Keratinocyte (primary cell): ENCODE results near the gene CCDC82. TPM values are rescaled to one million over a fixed set of nuclear protein-coding genes. Genes with fewer than 3 reads are reported as not detected.
A peak's percentile ranks its signal among the peaks of the same experiment; 100 is the strongest.

Source experiments
- DNase-seq: peaks from one replicate; pipeline ENCODE4 v3.0.0-alpha.2; 2011; ENCODE audit warnings: low read depth, missing footprints, low spot score
- FAIRE-seq: peaks from 2 replicates; lab custom pipeline; 2011; peaks lifted over from hg19 to GRCh38; lab: Jason Lieb, UNC
- H2AFZ ChIP-seq: 2 replicates; pipeline ENCODE4 v1.6.0; 2012; ENCODE audit warnings: low read length, control low read depth, inconsistent platforms; ENCODE audit not compliant: control insufficient read depth
- H3K27ac ChIP-seq: 2 replicates; pipeline ENCODE4 v1.5.1; 2011; ENCODE audit warnings: low read length; ENCODE audit not compliant: control insufficient read depth, insufficient read depth
- H3K27me3 ChIP-seq: 3 replicates; pipeline ENCODE4 v1.6.0; 2011; ENCODE audit warnings: low read length; ENCODE audit not compliant: control insufficient read depth, insufficient read depth; ENCODE audit errors: extremely low read depth
- H3K36me3 ChIP-seq, 2 experiments: 2 replicates in 1 of 2; 3 replicates in 1 of 2; pipeline ENCODE4 v1.5.1; 2011; ENCODE audit warnings: low read length in 2 of 2, mild to moderate bottlenecking in 1 of 2; ENCODE audit not compliant: control insufficient read depth in 2 of 2, insufficient read depth in 2 of 2; ENCODE audit errors: extremely low read depth in 1 of 2
- H3K4me1 ChIP-seq: 3 replicates; pipeline ENCODE4 v1.5.1; 2011; ENCODE audit warnings: low read length; ENCODE audit not compliant: control insufficient read depth, insufficient read depth; ENCODE audit errors: extremely low read depth
- H3K4me2 ChIP-seq: 3 replicates; pipeline ENCODE4 v1.6.0; 2011; ENCODE audit warnings: low read depth, low read length; ENCODE audit not compliant: control insufficient read depth, insufficient read depth; ENCODE audit errors: extremely low read depth
- H3K4me3 ChIP-seq, 3 experiments: fragments of 200-600 bp in 1 of 3; sonication (generic) in 1 of 3; 2 replicates in 2 of 3; 3 replicates in 1 of 3; pipeline ENCODE4 v1.5.1; 2011 to 2016; ENCODE audit warnings: low read length in 3 of 3, mild to moderate bottlenecking in 3 of 3, control low read depth in 2 of 3, inconsistent platforms in 1 of 3, low read depth in 1 of 3, mixed read lengths in 1 of 3, mixed run types in 1 of 3, moderate library complexity in 1 of 3; ENCODE audit not compliant: control insufficient read depth in 2 of 3, insufficient read depth in 2 of 3; ENCODE audit errors: extremely low read depth in 1 of 3
- H3K79me2 ChIP-seq: 2 replicates; pipeline ENCODE4 v1.6.0; 2012; ENCODE audit warnings: low read length; ENCODE audit not compliant: control insufficient read depth, insufficient read depth
- H3K9ac ChIP-seq: 3 replicates; pipeline ENCODE4 v1.6.0; 2011; ENCODE audit warnings: low read length; ENCODE audit not compliant: control insufficient read depth, insufficient read depth; ENCODE audit errors: extremely low read depth
- H3K9me1 ChIP-seq: 3 replicates; pipeline ENCODE4 v1.6.0; 2011; ENCODE audit warnings: low read length; ENCODE audit not compliant: control insufficient read depth, insufficient read depth; ENCODE audit errors: extremely low read depth
- H3K9me3 ChIP-seq: 2 replicates; pipeline ENCODE4 v1.5.1; 2012; ENCODE audit warnings: low read depth, low read length; ENCODE audit not compliant: control insufficient read depth
- H4K20me1 ChIP-seq: 3 replicates; pipeline ENCODE4 v1.6.0; 2011; ENCODE audit warnings: low read length; ENCODE audit not compliant: control insufficient read depth, insufficient read depth; ENCODE audit errors: extremely low read depth
- EZH2 ChIP-seq: IDR thresholded peaks from one replicate; pipeline ENCODE4 v1.6.1; 2012; ENCODE audit warnings: inconsistent platforms, mild to moderate bottlenecking, low read length, moderate library complexity
- dilution Hi-C: fragments of 300-500 bp; cut with MboI; formaldehyde crosslinking; loops from one replicate; pipeline ENCODE4 v1.7.0; 2020; ENCODE audit warnings: low sequenced_read_pairs; ENCODE audit not compliant: extremely low pct_ligation_motif_present
- polyA plus RNA-seq, 5 experiments: library from polyadenylated mRNA; depleted of rRNA in 3 of 5; stranded (reverse) in 3 of 5; stranded (forward) in 1 of 5; unstranded in 1 of 5; fragments of >200 nt; gene quantifications; 1 replicate in 1 of 5; 2 replicates in 3 of 5; 3 replicates in 1 of 5; pipeline versions ENCODE4 v1.2.1 to v1.2.3, GENCODE V29; 2011 to 2012; ENCODE audit warnings: missing spikeins in 2 of 5, low read depth in 1 of 5, low replicate concordance in 1 of 5
- TF ChIP-seq, protein P1 (sequence below), 3 experiments: IDR thresholded peaks in 1 of 3; conservative IDR thresholded peaks in 1 of 3; optimal IDR thresholded peaks in 1 of 3; 2 replicates in 2 of 3; 3 replicates in 1 of 3; pipeline versions ENCODE3 to v1.5.1; 2011; ENCODE audit warnings: low read length in 3 of 3, mild to moderate bottlenecking in 3 of 3, moderate library complexity in 2 of 3, control low read depth in 1 of 3, inconsistent platforms in 1 of 3; ENCODE audit not compliant: insufficient read depth in 2 of 3; ENCODE audit errors: extremely low read depth in 1 of 3

CCDC82 gene
- polyA plus RNA-seq, 1 donor (not counting 4 experiments of a cell fraction or from before 2014, with no cell fraction given) = 19.3 TPM

DNA sequence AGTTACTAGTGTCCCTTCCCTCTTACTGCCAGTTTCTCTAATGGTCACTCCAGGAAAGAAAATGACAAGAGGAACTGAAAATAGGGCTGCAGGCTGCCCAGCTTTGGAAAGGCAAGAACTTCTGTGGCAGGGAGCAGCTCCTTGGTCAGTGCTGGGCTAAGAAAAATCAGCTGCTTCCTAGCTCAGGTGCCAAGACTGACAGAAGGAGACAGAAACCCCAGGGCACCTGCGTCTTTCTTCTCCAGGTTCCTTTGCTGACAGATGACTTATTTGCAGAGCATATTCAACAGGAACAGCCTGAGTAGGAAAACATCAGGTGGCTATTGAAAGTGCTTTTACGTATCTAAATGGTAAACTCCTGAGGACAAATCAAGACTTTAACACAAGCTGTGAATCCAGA lies 72.1 kb downstream of the CCDC82 start:
- DNase-seq (no peak), FAIRE-seq (no peak)
- Histone ChIP-seq H2AFZ (peak overlapping the region; percentile 2), H3K4me3 (no peak overlapping the region), H3K4me2 (peak overlapping the region; percentile 68), H3K27ac (no peak overlapping the region), H3K9me1 (no peaks in the 10 kb centered on the region), H3K27me3 (no peaks in the 10 kb centered on the region), H3K36me3 (no peaks in the 10 kb centered on the region), H4K20me1 (no peaks in the 10 kb centered on the region), H3K79me2 (peaks cover 11% of the 10 kb centered on the region), H3K4me1 (peaks cover 59% of the 10 kb centered on the region), H3K9ac (no peak overlapping the region), H3K9me3 (no peaks in the 10 kb centered on the region)
- dilution Hi-C loops = no loop called here
- TF ChIP-seq, protein P1, sequence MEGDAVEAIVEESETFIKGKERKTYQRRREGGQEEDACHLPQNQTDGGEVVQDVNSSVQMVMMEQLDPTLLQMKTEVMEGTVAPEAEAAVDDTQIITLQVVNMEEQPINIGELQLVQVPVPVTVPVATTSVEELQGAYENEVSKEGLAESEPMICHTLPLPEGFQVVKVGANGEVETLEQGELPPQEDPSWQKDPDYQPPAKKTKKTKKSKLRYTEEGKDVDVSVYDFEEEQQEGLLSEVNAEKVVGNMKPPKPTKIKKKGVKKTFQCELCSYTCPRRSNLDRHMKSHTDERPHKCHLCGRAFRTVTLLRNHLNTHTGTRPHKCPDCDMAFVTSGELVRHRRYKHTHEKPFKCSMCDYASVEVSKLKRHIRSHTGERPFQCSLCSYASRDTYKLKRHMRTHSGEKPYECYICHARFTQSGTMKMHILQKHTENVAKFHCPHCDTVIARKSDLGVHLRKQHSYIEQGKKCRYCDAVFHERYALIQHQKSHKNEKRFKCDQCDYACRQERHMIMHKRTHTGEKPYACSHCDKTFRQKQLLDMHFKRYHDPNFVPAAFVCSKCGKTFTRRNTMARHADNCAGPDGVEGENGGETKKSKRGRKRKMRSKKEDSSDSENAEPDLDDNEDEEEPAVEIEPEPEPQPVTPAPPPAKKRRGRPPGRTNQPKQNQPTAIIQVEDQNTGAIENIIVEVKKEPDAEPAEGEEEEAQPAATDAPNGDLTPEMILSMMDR (optimal IDR thresholded peaks at IDR 0.05 in 1 of 3, IDR thresholded peaks at IDR 0.05 in 1 of 3, conservative IDR thresholded peaks at IDR 0.05 in 1 of 3; ENCODE audit: extremely low read depth in 1 of 3, insufficient read depth in 2 of 3, low read length in 3 of 3) = no peak
- TF ChIP-seq EZH2 = no peak

- Histone ChIP-seq H3K4me1 (peaks cover 65% of the 10 kb centered on the region), H4K20me1 (no peaks in the 10 kb centered on the region), H3K27me3 (no peaks in the 10 kb centered on the region), H3K4me3 (no peak overlapping the region), H3K9me3 (no peaks in the 10 kb centered on the region), H3K36me3 (no peaks in the 10 kb centered on the region), H3K4me2 (peak overlapping the region; percentile 68), H2AFZ (peak overlapping the region; percentile 57), H3K9me1 (no peaks in the 10 kb centered on the region), H3K9ac (no peak overlapping the region), H3K79me2 (peaks cover 11% of the 10 kb centered on the region), H3K27ac (peak overlapping the region; percentile 29)
- FAIRE-seq (peak; percentile 46), DNase-seq (no peak)
- dilution Hi-C loops = no loop called here
- TF ChIP-seq EZH2 = no peak
- TF ChIP-seq, protein P1 (optimal IDR thresholded peaks at IDR 0.05 in 1 of 3, IDR thresholded peaks at IDR 0.05 in 1 of 3, conservative IDR thresholded peaks at IDR 0.05 in 1 of 3; ENCODE audit: extremely low read depth in 1 of 3, insufficient read depth in 2 of 3, low read length in 3 of 3) = no peak
These were observed 72.8 kb downstream of the CCDC82 start for GRCh38 chr11:96316869-96317268.
